Smooth muscle cell (in vitro differentiated cells): ENCODE results near the gene CCT6A. TPM values are rescaled to one million over a fixed set of nuclear protein-coding genes. Genes with fewer than 3 reads are reported as not detected.
"Not testable (repeated sequence)": the region's sequence is repeated elsewhere in the genome, so short reads cannot be mapped to it uniquely, and the experiment has no call there.

ENCODE experiments used
- DNase-seq: peaks from one replicate; lab custom pipeline; 2025; ENCODE audit not compliant: unreplicated experiment; lab: John Stamatoyannopoulos, UW
- H2AFZ ChIP-seq: fragments of 200-600 bp; sonication (generic); 2 replicates; pipeline ENCODE4 v1.6.0; 2016; ENCODE audit warnings: antibody characterized with exemption, low read depth, mild to moderate bottlenecking
- H3F3A ChIP-seq: fragments of 200-600 bp; sonication (generic); 2 replicates; pipeline ENCODE4 v1.6.0; 2017; ENCODE audit warnings: antibody characterized with exemption, low read depth
- H3K27ac ChIP-seq: fragments of 200-600 bp; sonication (generic); 2 replicates; pipeline ENCODE4 v1.5.1; 2016; ENCODE audit warnings: low read depth, mild to moderate bottlenecking
- H3K27me3 ChIP-seq: fragments of 200-600 bp; sonication (generic); 2 replicates; pipeline ENCODE4 v1.6.1; 2016; ENCODE audit warnings: low read depth, mild to moderate bottlenecking
- H3K36me3 ChIP-seq: fragments of 200-600 bp; sonication (generic); 2 replicates; pipeline ENCODE4 v1.5.1; 2016; ENCODE audit warnings: low read depth
- H3K4me1 ChIP-seq: fragments of 200-600 bp; sonication (generic); 2 replicates; pipeline ENCODE4 v1.5.1; 2016; ENCODE audit warnings: low read depth
- H3K4me2 ChIP-seq: fragments of 200-600 bp; sonication (generic); 2 replicates; pipeline ENCODE4 v1.6.0; 2016; ENCODE audit warnings: mild to moderate bottlenecking
- H3K4me3 ChIP-seq: fragments of 200-600 bp; sonication (generic); 2 replicates; pipeline ENCODE4 v1.5.1; 2016; ENCODE audit warnings: mild to moderate bottlenecking
- H3K79me2 ChIP-seq: fragments of 200-600 bp; sonication (generic); 2 replicates; pipeline ENCODE4 v1.6.0; 2016; ENCODE audit warnings: low read depth, mild to moderate bottlenecking
- H3K9ac ChIP-seq: fragments of 200-600 bp; sonication (generic); 2 replicates; pipeline ENCODE4 v1.6.0; 2016; ENCODE audit warnings: low read depth
- H3K9me3 ChIP-seq: fragments of 200-600 bp; sonication (generic); replicated peaks from 2 replicates; pipeline ENCODE4 v1.5.1; 2016; ENCODE audit warnings: low read depth
- H4K20me1 ChIP-seq: fragments of 200-600 bp; sonication (generic); 2 replicates; pipeline ENCODE4 v1.6.0; 2016; ENCODE audit warnings: low read depth
- CTCF ChIP-seq: fragments of 200-600 bp; sonication (generic); IDR thresholded peaks from 2 replicates; pipeline ENCODE4 v1.5.1; 2017; ENCODE audit warnings: borderline replicate concordance, mild to moderate bottlenecking, antibody characterized with exemption; ENCODE audit not compliant: insufficient read depth, poor library complexity, severe bottlenecking
- WGBS: methylation state at CpG from one replicate; pipeline ENCODE4 v1.1.7; 2016; ENCODE audit warnings: low lambda C conversion rate; 5-methylcytosine and 5-hydroxymethylcytosine counted together
- polyA plus RNA-seq: library from polyadenylated mRNA; unstranded; fragments of >200 nt; fragmentation: Nextera tagmentation; extraction: Ambion mirVana; gene quantifications from 2 replicates; pipeline ENCODE4 v1.2.1, GENCODE V29; 2016
- total RNA-seq: library from RNA; depleted of rRNA; stranded (reverse); fragments of >200 nt; gene quantifications from 2 replicates; pipeline ENCODE4 v1.2.3, GENCODE V29; 2014

The CCT6A gene
- total and polyA plus RNA-seq, 2 experiments from 2014 or later, result 97.7 to 157 TPM

GRCh38 chr7:56077681-56078080 lies 26.1 kb downstream of the CCT6A start:
- no peak for DNase-seq
- TF ChIP-seq CTCF, result no peak
- H3K9ac ChIP-seq, result no peak overlapping the region
- H3K4me2 ChIP-seq, result no peak overlapping the region
- H3K36me3 ChIP-seq, result no peaks in the 10 kb centered on the region
- peaks cover 3% of the 10 kb centered on the region for H4K20me1 ChIP-seq
- H3K79me2 ChIP-seq, result no peaks in the 10 kb centered on the region
- H2AFZ ChIP-seq, result no peak overlapping the region
- no peak overlapping the region for H3K4me3 ChIP-seq
- no peaks in the 10 kb centered on the region for H3K27me3 ChIP-seq
- H3K9me3 ChIP-seq, result no peaks in the 10 kb centered on the region
- H3K4me1 ChIP-seq, result no peaks in the 10 kb centered on the region
- no peak overlapping the region for H3K27ac ChIP-seq
- no peaks in the 10 kb centered on the region for H3F3A ChIP-seq
- WGBS, result 96% methylated on average over 3 of the region's 3 CpGs

- H3K4me2 ChIP-seq, result no peak overlapping the region
- H3K9me3 ChIP-seq, result no peaks in the 10 kb centered on the region
- H3K27ac ChIP-seq, result no peak overlapping the region
- H3F3A ChIP-seq, result no peaks in the 10 kb centered on the region
- no peak overlapping the region for H2AFZ ChIP-seq
- no peak for DNase-seq
- no peaks in the 10 kb centered on the region for H3K27me3 ChIP-seq
- H3K4me1 ChIP-seq, result no peaks in the 10 kb centered on the region
- H3K9ac ChIP-seq, result no peak overlapping the region
- TF ChIP-seq CTCF, result no peak
- no peaks in the 10 kb centered on the region for H3K36me3 ChIP-seq
- H3K79me2 ChIP-seq, result no peaks in the 10 kb centered on the region
- no peak overlapping the region for H3K4me3 ChIP-seq
- peaks cover 3% of the 10 kb centered on the region for H4K20me1 ChIP-seq
- 97% methylated on average over 16 of the region's 16 CpGs for WGBS
Measured at GRCh38 chr7:56078196-56078595, 26.6 kb downstream of the CCT6A start.

- H2AFZ ChIP-seq, result no peak overlapping the region
- TF ChIP-seq CTCF, result no peak
- H3K36me3 ChIP-seq, result no peaks in the 10 kb centered on the region
- H3K79me2 ChIP-seq, result no peaks in the 10 kb centered on the region
- no peaks in the 10 kb centered on the region for H3K9me3 ChIP-seq
- 89% methylated on average over 12 of the region's 12 CpGs for WGBS
- H3K27ac ChIP-seq, result no peak overlapping the region
- peaks cover under 1% of the 10 kb centered on the region for H4K20me1 ChIP-seq
- no peak overlapping the region for H3K4me2 ChIP-seq
- H3K9ac ChIP-seq, result no peak overlapping the region
- H3K4me1 ChIP-seq, result no peaks in the 10 kb centered on the region
- no peak for DNase-seq
- no peak overlapping the region for H3K4me3 ChIP-seq
- no peaks in the 10 kb centered on the region for H3K27me3 ChIP-seq
- H3F3A ChIP-seq, result no peaks in the 10 kb centered on the region
Measured at GRCh38 chr7:56079450-56080185, 28.1 kb downstream of the CCT6A start.

- H3F3A ChIP-seq, H3K36me3 ChIP-seq, H3K9me3 ChIP-seq, H3K27me3 ChIP-seq, H4K20me1 ChIP-seq, H3K9ac ChIP-seq, H2AFZ ChIP-seq, H3K79me2 ChIP-seq, DNase-seq, H3K27ac ChIP-seq, H3K4me3 ChIP-seq, H3K4me2 ChIP-seq, H3K4me1 ChIP-seq: not testable (repeated sequence)
- 95% methylated on average over 28 of the region's 28 CpGs for WGBS
Measured at GRCh38 chr7:56080726-56081435, 29.3 kb downstream of the CCT6A start.
